ENCODE data around the gene PKD1L1. TPM values are rescaled to one million over a fixed set of nuclear protein-coding genes. Genes with fewer than 3 reads are reported as not detected.

The PKD1L1 gene
- polyA plus RNA-seq, 1 of the 3 experiments (the other 2 are of a cell fraction), result 0.10 TPM

DNA sequence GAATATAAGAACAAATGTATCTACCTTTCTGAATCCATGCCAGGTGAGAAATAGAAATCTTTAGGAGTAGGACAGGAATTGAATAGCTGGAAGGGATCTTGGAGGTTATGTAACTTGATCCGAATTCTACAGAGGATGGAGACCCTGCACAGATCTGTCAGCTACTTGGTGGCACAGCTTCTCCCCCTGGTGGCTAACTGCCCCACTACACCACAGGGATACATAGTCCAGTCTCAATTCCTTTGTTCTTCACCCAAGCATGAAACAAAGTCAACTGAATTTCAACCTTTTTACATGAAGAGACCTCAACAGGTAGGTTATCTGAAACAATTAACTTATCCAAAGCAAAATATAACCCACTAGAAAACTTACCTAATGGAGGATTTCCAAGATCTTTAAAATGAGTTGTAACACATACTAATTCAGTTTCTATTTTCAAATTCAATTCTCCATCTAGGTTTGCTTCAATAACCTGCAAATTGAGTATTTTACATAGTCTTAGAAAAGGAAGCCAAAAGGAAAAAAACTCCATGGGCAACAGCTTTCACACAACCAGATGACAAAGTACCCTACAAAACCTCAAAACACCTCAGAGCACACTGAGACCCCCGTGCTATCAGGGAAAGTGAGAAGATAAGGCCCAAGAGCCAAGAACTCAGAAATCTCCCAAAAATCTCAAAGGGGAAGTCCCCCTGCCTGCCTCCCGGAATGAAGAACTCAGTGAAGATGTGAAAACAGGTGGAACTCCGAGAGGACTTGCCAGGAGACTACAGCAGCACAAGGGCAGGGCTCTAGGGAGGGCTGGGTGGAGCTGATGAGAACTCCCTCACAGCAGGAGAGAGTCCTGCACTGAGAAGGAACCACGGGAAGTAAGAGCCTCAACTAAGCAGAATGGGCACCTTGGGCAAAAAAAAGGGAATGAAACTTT is 20.8 kb upstream of the PKD1L1 start:
- DNase-seq, result peak; percentile 89
- no peaks in the 10 kb centered on the region for H3K79me2 ChIP-seq (ENCODE audit: insufficient read depth)
- H3K27me3 ChIP-seq (ENCODE audit: insufficient read depth), result no peaks in the 10 kb centered on the region
- no peak overlapping the region for H3K9ac ChIP-seq
- no peaks in the 10 kb centered on the region for H4K20me1 ChIP-seq (ENCODE audit: insufficient read depth)
- H3K4me1 ChIP-seq (ENCODE audit: control insufficient read depth in 1 of 2, insufficient read depth in 2 of 2, low read depth in 1 of 2, low read length in 1 of 2), result peaks cover 0 to 2% of the 10 kb centered on the region in 2 experiments; a peak in 2 of 4 replicates
- H3K9me2 ChIP-seq, result no peaks in the 10 kb centered on the region
- H3F3A ChIP-seq (replicated peaks; ENCODE audit: insufficient read depth), result peaks cover 12% of the 10 kb centered on the region
- POLR2A ChIA-PET, result interaction anchor here (0.9 kb wide), 1 partner anchor 24 kb away, joined by 5 read pairs; no protein-coding TSS in a partner anchor
- H3K27ac ChIP-seq (ENCODE audit: low read depth in 2 of 2, low read length in 1 of 2), result no peak overlapping the region
- WGBS (ENCODE audit: low lambda C conversion rate), result 80% methylated on average over 5 of the region's 5 CpGs
- no peak overlapping the region for H2AFZ ChIP-seq (ENCODE audit: low read depth)
- peaks cover 68 to 81% of the 10 kb centered on the region in 2 experiments for H3K36me3 ChIP-seq (replicated peaks in 1 of 2; ENCODE audit: control insufficient read depth in 1 of 2, insufficient read depth in 2 of 2, low read length in 1 of 2)
- H3K9me3 ChIP-seq, result no peaks in the 10 kb centered on the region
- TF ChIP-seq, protein P1, sequence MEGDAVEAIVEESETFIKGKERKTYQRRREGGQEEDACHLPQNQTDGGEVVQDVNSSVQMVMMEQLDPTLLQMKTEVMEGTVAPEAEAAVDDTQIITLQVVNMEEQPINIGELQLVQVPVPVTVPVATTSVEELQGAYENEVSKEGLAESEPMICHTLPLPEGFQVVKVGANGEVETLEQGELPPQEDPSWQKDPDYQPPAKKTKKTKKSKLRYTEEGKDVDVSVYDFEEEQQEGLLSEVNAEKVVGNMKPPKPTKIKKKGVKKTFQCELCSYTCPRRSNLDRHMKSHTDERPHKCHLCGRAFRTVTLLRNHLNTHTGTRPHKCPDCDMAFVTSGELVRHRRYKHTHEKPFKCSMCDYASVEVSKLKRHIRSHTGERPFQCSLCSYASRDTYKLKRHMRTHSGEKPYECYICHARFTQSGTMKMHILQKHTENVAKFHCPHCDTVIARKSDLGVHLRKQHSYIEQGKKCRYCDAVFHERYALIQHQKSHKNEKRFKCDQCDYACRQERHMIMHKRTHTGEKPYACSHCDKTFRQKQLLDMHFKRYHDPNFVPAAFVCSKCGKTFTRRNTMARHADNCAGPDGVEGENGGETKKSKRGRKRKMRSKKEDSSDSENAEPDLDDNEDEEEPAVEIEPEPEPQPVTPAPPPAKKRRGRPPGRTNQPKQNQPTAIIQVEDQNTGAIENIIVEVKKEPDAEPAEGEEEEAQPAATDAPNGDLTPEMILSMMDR (IDR thresholded peaks at IDR 0.05), result peak; percentile 100
- TF ChIP-seq, protein P2, sequence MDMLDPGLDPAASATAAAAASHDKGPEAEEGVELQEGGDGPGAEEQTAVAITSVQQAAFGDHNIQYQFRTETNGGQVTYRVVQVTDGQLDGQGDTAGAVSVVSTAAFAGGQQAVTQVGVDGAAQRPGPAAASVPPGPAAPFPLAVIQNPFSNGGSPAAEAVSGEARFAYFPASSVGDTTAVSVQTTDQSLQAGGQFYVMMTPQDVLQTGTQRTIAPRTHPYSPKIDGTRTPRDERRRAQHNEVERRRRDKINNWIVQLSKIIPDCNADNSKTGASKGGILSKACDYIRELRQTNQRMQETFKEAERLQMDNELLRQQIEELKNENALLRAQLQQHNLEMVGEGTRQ (IDR thresholded peaks at IDR 0.05; ENCODE audit: borderline replicate concordance, low read depth, low read length), result no peak
- TF ChIP-seq SIN3A (IDR thresholded peaks at IDR 0.05; ENCODE audit: borderline replicate concordance, low read depth, low read length) (0 out of 2 replicates have a peak, but pooled peaks have one; percentile 38), MXI1 (IDR thresholded peaks at IDR 0.05; ENCODE audit: low read depth, low read length) (peak; percentile 26; the same call in 1 of the 2 replicates), SMC3 (IDR thresholded peaks at IDR 0.05; ENCODE audit: low read depth, low read length) (peak; percentile 91), RAD21 (IDR thresholded peaks at IDR 0.05; ENCODE audit: low read length) (peak; percentile 82), NRF1 (IDR thresholded peaks at IDR 0.05; ENCODE audit: low read depth, low read length) (0 out of 2 replicates have a peak, but pooled peaks have one; percentile 6)
- TF ChIP-seq, protein P3, sequence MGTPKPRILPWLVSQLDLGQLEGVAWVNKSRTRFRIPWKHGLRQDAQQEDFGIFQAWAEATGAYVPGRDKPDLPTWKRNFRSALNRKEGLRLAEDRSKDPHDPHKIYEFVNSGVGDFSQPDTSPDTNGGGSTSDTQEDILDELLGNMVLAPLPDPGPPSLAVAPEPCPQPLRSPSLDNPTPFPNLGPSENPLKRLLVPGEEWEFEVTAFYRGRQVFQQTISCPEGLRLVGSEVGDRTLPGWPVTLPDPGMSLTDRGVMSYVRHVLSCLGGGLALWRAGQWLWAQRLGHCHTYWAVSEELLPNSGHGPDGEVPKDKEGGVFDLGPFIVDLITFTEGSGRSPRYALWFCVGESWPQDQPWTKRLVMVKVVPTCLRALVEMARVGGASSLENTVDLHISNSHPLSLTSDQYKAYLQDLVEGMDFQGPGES (IDR thresholded peaks at IDR 0.05; ENCODE audit: low read depth, low read length), result 0 out of 2 replicates have a peak, but pooled peaks have one; percentile 11
- TF ChIP-seq, protein P4, sequence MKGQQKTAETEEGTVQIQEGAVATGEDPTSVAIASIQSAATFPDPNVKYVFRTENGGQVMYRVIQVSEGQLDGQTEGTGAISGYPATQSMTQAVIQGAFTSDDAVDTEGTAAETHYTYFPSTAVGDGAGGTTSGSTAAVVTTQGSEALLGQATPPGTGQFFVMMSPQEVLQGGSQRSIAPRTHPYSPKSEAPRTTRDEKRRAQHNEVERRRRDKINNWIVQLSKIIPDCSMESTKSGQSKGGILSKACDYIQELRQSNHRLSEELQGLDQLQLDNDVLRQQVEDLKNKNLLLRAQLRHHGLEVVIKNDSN (IDR thresholded peaks at IDR 0.05; ENCODE audit: borderline replicate concordance, low read depth), result no peak
- H3K4me2 ChIP-seq, result no peak overlapping the region
- CTCF ChIA-PET, result interaction anchor here (0.6 to 10.9 kb wide), 31 partner anchors 9 to 703 kb away, joined by 3 to 221 read pairs (median 4); partner anchors contain the start of genes PKD1L1 and SUN3
- no peak overlapping the region; a peak in 1 of 4 replicates for H3K4me3 ChIP-seq (ENCODE audit: low read depth in 2 of 2, low read length in 1 of 2)

All from SK-N-SH (cell line).